Right renal pelvis (tissue), 4 donors: ENCODE results near the gene KCNH8. TPM values are rescaled to one million over a fixed set of nuclear protein-coding genes. Genes with fewer than 3 reads are reported as not detected.

Experiments
- DNase-seq, 4 donors: peaks; one replicate each; pipeline ENCODE4 v3.0.0-alpha.2; 2013; ENCODE audit warnings: low read depth in 4 of 4, low spot score in 3 of 4, missing footprints in 1 of 4
- polyA plus RNA-seq, 4 donors: library from polyadenylated mRNA; unstranded; fragments of 120-200 nt; gene quantifications; one replicate each; pipeline ENCODE4 v1.2.1, GENCODE V29; 2013; ENCODE audit not compliant: insufficient read length in 4 of 4

Gene KCNH8
- polyA plus RNA-seq, 4 donors = 0.97 to 1.3 (median 1.0) TPM

- no peak for DNase-seq
These were observed 200.7 kb downstream of the KCNH8 start for GRCh38 chr3:19348941-19349564.

GRCh38 chr3:19357947-19358346 is 209.6 kb downstream of the KCNH8 start:
- DNase-seq = no peak

- no peak for DNase-seq
These were observed 214.8 kb downstream of the KCNH8 start for GRCh38 chr3:19363071-19363470.

- no peak for DNase-seq
These were observed 215.8 kb downstream of the KCNH8 start for GRCh38 chr3:19364148-19364547.

- DNase-seq = no peak
These were observed 217.2 kb downstream of the KCNH8 start for GRCh38 chr3:19365471-19365870.

- DNase-seq = no peak
These were observed 236.6 kb downstream of the KCNH8 start for GRCh38 chr3:19384868-19385267.

DNA sequence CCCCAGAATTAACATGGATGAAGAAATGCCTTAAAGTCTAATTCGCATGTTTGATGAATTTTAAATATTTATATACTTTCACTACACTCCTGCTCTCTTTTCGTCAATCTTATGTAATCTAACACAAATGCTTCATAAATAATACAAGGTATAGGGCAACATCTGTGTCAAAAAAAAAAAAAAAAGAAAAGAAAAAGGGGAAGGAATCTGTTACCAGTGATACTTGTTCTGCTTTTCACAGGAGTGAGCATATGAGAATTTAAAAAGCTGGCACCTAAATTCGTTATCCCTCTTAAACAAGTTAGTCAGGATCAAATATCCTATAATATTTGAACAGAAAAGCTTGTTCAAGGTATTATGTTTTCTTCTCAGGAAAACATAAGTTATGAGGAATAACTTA is 243.8 kb downstream of the KCNH8 start:
- no peak for DNase-seq

DNA sequence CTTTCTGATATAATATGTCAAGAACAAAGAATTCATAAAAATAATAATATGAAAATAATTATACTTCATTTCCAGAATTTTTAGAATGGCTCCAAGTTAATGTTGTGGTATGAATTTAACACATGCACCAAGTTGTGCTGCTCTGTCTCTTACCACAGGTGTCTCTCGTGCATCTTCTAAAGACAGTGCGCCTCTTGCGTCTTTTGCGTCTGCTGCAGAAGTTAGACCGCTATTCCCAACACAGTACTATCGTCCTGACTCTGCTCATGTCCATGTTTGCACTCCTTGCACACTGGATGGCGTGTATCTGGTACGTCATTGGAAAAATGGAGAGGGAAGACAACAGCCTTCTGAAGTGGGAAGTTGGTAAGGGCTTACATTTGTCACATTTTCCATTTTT is 246.6 kb downstream of the KCNH8 start:
- DNase-seq = no peak

- no peak for DNase-seq
These were observed 248.4 kb downstream of the KCNH8 start for GRCh38 chr3:19396726-19397125.

GRCh38 chr3:19399356-19399755 is 251.0 kb downstream of the KCNH8 start:
- no peak for DNase-seq

GRCh38 chr3:19399836-19400235 is 251.5 kb downstream of the KCNH8 start:
- DNase-seq = no peak

GRCh38 chr3:19420159-19420558 is 271.8 kb downstream of the KCNH8 start:
- DNase-seq = no peak

DNA sequence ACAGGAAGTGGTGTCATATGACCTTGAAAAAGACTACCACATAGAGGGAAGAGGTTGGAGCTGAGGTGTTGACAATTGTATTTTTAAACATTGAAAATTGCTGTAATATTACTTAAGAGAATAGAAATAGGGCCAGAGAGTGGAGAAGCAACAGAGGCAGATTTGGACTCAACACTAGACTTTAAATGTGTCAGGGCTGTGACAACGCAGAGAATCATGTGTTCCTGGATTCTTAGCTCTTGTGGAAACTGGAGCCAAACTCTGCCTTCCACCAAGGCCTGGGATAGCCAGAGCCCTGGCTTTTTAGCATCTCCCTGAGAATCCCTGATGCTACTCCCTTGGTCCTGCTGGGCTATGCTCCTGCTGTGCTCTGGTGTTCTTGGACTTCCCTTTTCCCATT is 277.5 kb downstream of the KCNH8 start:
- DNase-seq = no peak

DNA sequence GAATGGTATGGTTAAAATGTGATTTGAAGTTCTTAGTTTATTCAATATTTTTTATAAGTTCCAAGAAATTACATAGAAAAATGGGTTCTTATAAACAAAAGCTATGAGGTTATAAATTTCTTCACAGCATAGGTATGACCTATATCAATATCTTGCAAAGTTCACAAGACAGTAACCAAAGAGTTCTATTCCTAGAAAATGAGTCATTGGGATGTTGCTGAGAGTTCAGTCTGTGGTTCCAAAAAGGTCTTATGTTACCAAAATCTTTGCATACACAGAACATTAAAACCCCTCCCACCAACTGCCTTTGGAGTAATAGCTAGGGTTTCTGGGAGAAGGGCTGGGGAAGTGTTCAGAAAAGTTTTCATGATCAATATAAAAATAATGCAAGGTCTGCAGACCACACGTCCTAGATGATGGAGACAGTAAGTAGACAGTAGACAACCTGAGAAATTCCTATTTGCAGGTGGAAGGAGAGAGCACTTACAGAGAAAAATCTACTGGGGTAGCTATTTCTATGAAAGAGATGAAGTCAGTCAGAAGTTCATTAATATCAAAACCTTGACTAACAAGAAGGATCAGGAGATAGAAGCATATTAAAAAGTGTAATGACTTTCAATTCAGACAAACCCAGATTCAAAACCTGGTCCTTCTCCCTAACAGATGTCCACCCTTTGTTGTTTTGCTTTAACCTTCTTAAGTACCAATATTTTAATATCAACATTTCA is 279.3 kb downstream of the KCNH8 start:
- no peak for DNase-seq

GRCh38 chr3:19428729-19429128 is 280.4 kb downstream of the KCNH8 start:
- no peak for DNase-seq

- no peak for DNase-seq
These were observed 284.4 kb downstream of the KCNH8 start for GRCh38 chr3:19432669-19433068.

GRCh38 chr3:19436746-19437145 is 288.4 kb downstream of the KCNH8 start:
- no peak for DNase-seq

DNA sequence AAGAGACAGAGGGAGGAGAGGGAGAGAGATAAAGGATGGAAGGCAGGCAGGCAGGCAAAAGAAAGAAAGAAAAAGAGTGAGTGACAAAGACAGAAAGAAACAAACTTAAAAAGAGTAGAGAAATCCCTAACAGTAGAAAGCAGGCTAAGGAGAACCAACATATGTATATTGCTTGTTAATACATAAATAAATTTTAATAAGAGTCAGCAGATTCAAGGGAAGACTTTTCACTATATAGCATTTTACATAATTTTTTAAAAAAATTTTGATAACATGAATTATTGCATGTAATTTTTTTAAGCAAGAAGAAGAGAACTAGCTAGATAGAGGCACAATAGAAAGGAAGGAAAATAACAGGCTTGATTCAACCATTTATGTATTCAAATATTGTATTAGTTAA is 291.6 kb downstream of the KCNH8 start:
- no peak for DNase-seq

GRCh38 chr3:19446138-19446537 is 297.8 kb downstream of the KCNH8 start:
- DNase-seq = no peak

GRCh38 chr3:19446687-19447086 is 298.4 kb downstream of the KCNH8 start:
- no peak for DNase-seq

DNA sequence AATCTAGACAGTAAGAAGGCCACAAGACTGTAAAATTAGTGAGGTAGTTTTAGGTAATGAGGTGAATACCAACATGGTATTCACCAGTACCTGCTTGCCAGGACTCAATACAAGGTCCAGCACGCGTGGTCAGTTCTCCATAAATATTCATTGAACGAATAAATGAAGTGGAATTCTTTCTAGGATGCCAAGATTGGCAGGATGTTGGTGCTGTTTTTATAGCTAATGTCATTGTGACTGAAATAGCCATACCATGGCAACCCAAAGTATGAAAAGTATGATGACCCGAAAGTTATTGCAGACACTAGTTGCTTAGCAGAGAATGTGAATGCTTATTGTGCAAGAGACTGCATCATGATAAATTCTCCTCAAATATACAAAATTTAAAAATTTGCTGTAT is 307.2 kb downstream of the KCNH8 start:
- no peak for DNase-seq

DNA sequence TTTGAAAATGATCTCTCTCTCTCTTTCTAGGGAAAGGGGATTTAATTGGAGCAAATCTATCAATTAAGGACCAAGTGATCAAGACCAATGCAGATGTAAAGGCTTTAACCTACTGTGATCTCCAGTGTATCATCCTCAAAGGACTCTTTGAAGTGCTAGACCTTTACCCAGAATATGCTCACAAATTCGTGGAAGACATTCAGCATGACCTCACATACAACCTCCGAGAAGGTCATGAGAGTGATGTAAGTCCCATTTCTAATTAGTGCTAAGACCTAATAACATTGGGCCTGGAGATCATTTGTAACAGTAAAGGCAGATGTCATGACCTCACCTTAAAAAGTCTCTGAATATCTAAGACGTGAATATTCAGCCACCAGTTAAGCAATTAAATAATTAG is 308.4 kb downstream of the KCNH8 start:
- no peak for DNase-seq

- no peak for DNase-seq
These were observed 309.1 kb downstream of the KCNH8 start for GRCh38 chr3:19457449-19457848.
